CD1c-positive myeloid dendritic cell (primary cell): ENCODE measurements around the gene CSF1R.

Experiments used
- DNase-seq: peaks from one replicate; pipeline ENCODE4 v3.0.0-alpha.2; 2016; ENCODE audit errors: extremely low spot score

Gene CSF1R

DNA sequence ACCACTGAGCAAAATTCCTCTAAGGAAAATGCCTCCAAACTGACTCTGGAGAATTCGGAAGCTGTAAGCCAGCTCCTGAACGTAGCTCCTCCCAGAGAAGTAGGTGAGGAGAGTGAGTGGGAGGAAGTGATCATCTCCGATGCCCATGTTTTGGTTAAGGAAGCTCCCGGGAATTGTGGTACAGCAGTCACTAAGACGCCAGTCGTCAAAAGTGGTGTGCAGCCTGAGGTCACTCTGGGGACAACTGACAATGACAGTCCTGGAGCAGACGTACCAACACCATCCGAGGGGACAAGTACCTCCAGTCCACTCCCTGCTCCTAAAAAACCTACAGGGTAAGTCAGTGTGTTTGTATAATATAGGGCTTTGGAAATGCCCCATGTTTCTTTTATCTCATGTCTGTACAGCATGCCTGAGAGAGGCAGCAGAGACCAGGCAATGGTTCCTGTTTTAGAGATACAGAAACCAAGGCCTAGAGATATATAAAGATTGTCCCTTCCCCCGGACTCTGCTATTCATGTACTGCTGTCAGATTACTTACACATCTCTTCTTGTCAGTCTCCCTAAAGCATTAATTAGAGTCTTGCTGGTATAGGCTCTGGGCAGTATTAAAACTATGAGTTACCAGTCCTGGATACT is 61.9 kb downstream of the CSF1R start:
- DNase-seq, result no peak

DNA sequence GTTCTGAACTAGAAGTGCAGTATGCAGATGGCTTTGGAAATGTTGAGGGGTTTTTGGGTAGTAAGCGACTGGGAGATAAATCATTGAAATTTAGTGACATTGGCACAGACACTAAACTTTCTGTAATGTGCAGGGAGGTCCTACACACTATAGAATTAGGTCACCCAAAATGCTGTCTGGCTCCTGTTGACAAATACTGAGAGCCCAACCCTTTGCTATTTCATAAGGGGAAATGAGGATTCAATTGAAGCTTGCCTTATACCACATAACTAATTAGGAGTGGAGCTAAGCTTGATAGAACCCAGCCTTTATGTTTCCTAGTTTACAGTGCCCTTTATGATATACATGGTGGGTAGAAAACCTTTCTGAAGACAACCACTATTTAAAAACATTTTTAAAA is 63.2 kb downstream of the CSF1R start:
- no peak for DNase-seq

DNA sequence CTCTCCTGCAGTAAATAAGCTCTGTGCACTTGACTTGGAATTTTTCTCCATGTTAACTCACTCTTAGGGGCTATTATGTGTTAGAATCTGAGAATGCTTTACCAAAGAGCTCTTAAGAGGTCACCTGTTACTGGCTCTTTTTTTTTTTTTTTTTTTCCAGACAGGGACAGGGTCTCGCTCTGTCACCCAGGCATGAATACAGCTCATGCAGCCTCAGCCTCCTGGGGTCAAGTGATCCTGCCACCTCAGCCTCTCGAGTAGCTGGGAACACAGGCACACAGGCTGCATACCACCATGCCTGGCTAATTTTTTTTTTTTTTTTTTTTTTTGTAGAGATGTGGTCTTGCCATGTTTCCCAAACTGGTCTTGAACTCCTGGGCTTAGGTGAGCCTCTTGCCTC is 63.7 kb downstream of the CSF1R start:
- no peak for DNase-seq

DNA sequence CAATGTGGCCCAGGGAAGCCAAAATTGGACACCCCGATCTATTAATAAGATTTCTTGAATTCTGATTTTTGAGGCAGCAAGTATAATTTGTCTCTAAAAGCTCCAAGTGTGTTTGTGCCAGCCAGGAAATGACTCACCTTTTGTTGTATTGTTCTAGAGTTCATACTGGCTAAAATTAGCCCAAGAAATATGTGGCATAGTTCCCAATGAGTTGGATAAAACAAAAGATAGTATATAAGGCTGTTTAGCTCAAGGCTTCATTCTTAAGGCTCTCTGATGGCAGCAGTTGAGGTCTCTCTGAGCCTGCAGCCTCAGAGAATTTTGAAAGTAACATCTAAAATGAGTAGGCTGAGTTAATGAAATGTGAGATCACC is 64.2 kb downstream of the CSF1R start:
- DNase-seq, result no peak

DNA sequence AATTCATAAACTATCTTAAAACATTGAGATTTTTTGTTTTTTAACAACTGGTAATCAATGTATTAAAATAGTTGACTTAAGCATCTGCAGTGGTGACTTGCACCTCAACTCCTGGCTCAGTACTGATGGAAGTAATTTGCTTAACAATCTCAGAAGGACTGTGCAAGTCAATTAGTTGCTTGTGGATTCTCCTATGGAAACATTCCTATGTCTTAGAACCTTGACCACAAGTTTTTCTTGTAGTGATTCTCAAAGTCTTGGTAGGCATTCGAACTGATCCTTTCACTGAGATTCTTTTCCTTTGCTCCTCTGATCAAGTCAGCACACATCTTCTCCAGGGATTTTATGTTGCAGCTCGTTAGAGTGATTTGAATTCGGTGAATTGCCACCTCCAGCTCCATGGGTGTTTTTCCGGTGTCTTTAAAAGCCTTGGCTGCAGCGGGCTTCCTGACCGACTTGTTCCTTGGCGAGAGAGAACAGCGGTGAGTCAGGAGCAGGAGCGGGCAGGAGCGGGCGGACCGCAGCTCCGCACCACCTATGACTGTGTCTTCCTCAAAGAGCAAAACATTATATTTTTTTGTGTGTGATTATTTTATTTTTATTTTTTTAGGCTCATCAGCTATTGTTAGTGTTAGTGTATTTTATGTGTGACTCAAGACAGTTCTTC is 64.7 kb downstream of the CSF1R start:
- no peak for DNase-seq

DNA sequence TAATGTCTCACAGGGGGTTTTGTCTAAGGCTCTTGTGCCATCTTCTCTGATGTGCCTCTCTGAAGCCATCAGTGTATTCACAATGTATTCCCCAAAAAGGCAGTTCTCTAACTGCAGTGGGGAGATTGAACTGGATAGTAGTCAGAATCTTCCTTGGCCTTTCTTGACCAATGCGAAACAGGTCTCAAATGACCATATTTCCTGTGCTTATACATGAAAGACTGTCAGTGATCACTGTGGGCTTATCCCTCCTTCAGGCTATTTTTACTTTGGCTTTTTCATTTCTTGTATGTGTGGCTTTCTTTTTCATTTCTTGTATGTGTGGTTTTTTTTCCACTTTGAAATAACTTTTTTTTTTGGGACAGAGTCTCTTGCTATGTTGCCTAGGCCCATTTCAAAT is 66.1 kb downstream of the CSF1R start:
- DNase-seq, result no peak

DNA sequence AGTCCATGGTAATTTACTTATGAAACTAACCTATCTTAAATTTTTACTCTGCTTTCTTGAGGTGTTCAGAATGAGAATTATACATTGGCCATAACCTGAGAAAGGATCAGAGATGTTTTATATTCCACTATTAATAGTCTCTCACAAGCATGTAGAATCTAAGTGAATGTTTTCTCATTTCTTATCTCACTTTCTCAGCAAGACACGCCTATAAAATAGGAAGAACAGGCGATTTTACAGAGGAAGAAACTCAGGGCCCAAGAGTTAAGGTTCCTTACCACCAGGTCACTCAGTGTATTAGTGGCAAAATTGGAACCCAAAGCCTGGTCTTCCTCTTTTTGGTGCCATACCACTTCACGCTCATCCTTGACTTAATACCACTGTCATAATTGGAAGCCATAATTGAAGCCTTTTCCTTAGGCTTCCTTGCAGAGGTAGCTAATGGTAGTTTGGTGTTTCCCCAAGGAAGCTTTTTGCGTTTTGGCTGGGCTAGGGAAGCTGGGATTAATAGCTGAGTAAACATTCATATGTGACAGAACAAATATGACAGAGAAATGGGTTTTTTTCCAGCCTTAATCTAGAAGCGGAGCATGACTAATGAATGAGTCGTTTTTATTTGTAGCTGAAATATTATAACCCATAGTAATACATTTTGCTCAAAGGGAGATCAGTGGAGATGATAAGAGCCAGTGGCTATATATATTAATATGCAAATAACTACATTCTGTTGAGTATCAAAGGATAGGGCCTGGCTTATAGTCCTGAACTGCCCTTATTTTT is 68.9 kb downstream of the CSF1R start:
- no peak for DNase-seq

DNA sequence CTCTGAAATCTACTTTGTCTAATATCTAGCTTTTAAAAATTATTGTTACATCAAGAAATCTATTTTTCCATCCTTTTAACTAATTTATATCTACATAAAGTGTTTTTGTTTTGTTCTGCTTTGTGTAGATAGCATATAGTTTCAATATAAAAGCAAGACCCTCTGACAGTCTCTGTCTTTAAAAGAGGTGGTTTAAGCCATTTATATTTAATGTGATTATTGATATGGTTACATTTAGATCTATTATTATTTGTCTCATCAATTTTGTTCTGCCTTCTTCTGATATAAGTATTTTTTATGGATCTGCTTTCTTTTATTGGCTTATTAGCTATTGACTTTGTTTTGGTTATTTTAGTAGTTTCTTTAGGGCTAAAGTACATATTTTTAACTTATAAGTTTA is 69.8 kb downstream of the CSF1R start:
- no peak for DNase-seq

DNA sequence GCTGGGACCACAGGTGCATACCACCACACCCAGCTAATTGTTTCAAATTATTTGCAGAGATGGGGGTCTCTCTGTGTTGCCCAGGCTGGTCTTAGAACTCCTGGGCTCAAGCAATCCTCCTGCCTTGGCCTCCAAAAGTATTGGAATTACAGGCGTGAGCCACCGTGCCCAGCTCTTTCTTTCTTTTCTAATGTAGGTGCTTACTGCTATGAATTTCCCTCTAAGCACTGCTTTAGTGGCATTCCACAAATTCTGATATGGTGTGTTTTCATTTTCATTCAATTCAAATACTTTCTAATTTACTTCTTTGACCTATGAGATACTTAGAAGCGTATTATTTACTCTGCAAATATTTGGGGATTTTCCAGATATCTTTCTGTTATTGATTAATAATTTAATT is 70.9 kb downstream of the CSF1R start:
- DNase-seq, result no peak

DNA sequence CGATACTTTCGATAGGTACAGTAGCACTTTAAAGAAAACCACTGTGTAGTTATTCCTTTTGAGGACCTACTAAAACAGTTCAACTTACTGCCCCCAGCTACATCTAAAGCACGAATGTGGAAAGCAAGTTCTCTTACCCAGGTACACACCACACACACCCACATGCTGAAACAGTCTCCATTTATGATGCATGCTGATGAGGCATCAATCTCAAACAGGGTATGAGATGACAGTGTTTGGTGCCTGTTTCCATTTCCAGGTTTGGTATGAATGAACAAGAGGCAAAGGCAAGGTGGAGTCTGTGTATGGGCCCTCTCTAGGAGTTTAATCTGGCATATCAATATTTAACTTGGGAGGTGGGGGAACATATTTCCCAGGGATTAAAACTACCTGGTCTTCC is 71.9 kb downstream of the CSF1R start:
- no peak for DNase-seq

DNA sequence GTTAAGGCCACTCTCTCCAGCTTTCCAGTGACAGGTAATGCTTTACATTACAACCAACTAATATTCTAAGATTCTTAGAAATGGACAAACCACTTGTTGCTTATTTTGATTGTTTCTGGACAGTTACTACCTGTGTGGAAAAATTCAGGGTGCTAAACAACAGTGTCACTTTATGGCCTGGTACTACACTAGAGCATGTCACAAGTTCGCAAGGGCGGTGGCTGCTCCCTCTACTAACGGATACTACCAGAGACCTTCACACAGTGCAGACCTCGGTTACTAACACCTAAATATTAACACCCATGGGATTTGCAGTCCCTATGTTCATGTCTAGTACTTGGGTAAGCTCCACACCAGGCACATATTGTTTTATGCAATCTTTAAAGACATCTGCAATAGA is 72.4 kb downstream of the CSF1R start:
- no peak for DNase-seq

DNA sequence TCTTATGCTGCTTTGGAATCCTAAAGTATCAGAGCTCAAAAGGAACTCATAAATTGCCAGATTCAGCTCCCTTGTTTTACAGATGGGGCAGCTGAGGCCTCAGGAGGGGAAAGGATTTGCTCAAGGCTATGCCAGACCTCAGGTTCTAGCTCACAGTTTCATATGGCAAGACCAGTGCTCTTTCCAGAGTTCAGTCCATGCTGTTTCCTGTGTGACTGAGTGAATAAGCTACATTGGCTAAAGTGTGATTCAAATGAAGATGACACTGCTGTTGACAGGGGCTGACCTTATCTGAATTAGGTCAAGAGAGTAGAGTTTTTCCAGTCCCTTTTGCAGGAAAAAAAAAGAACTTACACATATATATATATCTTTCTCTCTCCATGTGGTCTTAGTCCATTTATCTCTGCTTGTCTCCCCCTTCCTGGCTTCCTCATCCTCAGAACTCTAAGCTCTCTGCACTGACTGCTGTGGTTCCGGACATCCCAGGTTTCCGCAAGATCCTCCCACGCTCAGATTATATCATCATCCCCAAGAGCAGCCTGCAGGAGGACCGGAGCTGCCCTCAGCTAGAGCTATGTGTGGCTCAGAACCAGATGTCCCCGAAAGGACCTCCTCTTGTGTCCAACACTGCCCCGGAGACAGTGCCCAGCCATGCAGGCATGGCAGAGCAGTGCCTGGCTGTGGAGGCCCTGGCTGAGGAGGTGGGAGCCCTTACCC is 76.5 kb downstream of the CSF1R start:
- DNase-seq, result no peak

DNA sequence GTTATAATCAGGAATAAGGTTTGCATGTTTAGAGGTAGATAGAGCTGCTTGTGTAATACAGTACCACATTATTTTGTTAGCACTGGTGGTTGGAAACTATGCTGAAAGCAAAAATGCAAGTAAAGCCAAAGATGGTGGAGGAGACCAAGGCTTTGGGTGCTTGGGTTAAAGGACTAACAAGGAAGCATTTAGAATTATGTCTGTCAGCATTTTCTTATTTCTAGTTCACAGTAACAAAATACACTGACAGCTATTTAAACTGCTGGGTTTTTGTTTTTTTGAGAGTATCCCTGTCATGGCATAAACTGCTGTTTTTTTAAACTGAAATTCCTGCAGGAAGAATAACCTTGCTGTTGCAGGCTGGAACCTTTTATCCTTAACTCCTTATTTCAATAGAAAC is 79.3 kb downstream of the CSF1R start:
- no peak for DNase-seq

DNA sequence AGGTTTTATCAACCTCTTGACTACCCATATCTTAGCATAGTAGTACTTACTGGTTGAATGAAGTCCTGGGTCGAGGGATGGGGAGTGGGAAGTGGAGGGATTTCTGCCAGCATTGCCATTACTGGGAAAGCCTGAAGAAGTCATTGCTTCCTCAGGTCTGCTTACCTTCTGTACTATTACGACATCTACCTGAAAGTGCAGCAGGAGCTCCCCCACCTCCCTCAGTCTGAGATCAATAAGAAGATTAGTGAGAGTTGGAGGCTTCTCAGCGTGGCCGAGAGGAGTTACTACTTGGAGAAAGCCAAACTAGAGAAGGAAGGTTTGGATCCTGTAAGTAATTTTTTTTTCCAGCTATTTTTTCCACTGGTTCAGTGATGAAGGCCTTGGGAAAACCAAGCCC is 80.0 kb downstream of the CSF1R start:
- DNase-seq, result no peak
